ENCODE measurements around the gene JUNB.

GRCh38 chr19:12790628-12791344 lies 500 bp upstream of the JUNB start:
- no peak for TF ChIP-seq POLR2AphosphoS5 (IDR thresholded peaks at IDR 0.05; ENCODE audit: low read length)
- no peak for TF ChIP-seq PRDM15 (CRISPR knock-in tag; IDR thresholded peaks at IDR 0.05)
- TF ChIP-seq YY1 (IDR thresholded peaks at IDR 0.05; ENCODE audit: low read depth, low read length): no peak
- no peak for TF ChIP-seq RAD21 (IDR thresholded peaks at IDR 0.05; ENCODE audit: insufficient read depth, low read depth, low read length)
- TF ChIP-seq, protein P1, sequence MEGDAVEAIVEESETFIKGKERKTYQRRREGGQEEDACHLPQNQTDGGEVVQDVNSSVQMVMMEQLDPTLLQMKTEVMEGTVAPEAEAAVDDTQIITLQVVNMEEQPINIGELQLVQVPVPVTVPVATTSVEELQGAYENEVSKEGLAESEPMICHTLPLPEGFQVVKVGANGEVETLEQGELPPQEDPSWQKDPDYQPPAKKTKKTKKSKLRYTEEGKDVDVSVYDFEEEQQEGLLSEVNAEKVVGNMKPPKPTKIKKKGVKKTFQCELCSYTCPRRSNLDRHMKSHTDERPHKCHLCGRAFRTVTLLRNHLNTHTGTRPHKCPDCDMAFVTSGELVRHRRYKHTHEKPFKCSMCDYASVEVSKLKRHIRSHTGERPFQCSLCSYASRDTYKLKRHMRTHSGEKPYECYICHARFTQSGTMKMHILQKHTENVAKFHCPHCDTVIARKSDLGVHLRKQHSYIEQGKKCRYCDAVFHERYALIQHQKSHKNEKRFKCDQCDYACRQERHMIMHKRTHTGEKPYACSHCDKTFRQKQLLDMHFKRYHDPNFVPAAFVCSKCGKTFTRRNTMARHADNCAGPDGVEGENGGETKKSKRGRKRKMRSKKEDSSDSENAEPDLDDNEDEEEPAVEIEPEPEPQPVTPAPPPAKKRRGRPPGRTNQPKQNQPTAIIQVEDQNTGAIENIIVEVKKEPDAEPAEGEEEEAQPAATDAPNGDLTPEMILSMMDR (IDR thresholded peaks at IDR 0.05 in 2 of 3, conservative IDR thresholded peaks at IDR 0.05 in 1 of 3; ENCODE audit: control insufficient read depth in 2 of 3, extremely low read depth in 1 of 3, insufficient read depth in 1 of 3, low read depth in 3 of 3, low read length in 3 of 3): no peak
- no peak for TF ChIP-seq CREM (IDR thresholded peaks at IDR 0.05; ENCODE audit: low read depth)
- no peak for TF ChIP-seq ZNF274 (IDR thresholded peaks at IDR 0.05; ENCODE audit: insufficient read depth, insufficient read length)
- no peak for TF ChIP-seq REST (IDR thresholded peaks at IDR 0.05; ENCODE audit: low read depth, low read length)
- TF ChIP-seq ZSCAN29 (IDR thresholded peaks at IDR 0.05): no peak
- TF ChIP-seq, protein P2, sequence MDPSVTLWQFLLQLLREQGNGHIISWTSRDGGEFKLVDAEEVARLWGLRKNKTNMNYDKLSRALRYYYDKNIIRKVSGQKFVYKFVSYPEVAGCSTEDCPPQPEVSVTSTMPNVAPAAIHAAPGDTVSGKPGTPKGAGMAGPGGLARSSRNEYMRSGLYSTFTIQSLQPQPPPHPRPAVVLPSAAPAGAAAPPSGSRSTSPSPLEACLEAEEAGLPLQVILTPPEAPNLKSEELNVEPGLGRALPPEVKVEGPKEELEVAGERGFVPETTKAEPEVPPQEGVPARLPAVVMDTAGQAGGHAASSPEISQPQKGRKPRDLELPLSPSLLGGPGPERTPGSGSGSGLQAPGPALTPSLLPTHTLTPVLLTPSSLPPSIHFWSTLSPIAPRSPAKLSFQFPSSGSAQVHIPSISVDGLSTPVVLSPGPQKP (IDR thresholded peaks at IDR 0.05; ENCODE audit: low read depth, low read length): no peak
- TF ChIP-seq SKIL (IDR thresholded peaks at IDR 0.05; ENCODE audit: low read depth, poor library complexity, severe bottlenecking): no peak

Measured in GM12878 (cell line).